Measurements from ENCODE around the gene MRPL53.
"Not testable (repeated sequence)": the region's sequence is repeated elsewhere in the genome, so short reads cannot be mapped to it uniquely, and the experiment has no call there.

Gene MRPL53

GRCh38 chr2:74450570-74451190, 21.8 kb downstream of the MRPL53 start:
- POLR2A ChIA-PET, result interaction anchor here (1.2 kb wide), 1 partner anchor 10 kb away, joined by 8 read pairs; no protein-coding TSS in a partner anchor
- CTCF ChIA-PET, result no interaction called here
- TF ChIP-seq FOXM1 (IDR thresholded peaks at IDR 0.05; ENCODE audit: borderline replicate concordance) (no peak), BHLHE40 (IDR thresholded peaks at IDR 0.05; ENCODE audit: borderline replicate concordance) (no peak), LEF1 (IDR thresholded peaks at IDR 0.05; ENCODE audit: borderline replicate concordance) (no peak), ELF4 (IDR thresholded peaks at IDR 0.05) (no peak), CTBP1 (IDR thresholded peaks at IDR 0.05; ENCODE audit: borderline replicate concordance) (no peak), ZNF384 (IDR thresholded peaks at IDR 0.05) (no peak), PKNOX1 (IDR thresholded peaks at IDR 0.05) (no peak), SUZ12 (IDR thresholded peaks at IDR 0.05) (no peak), SP1 (IDR thresholded peaks at IDR 0.05) (no peak), HDGF (IDR thresholded peaks at IDR 0.05; ENCODE audit: borderline replicate concordance) (no peak), ARNT (IDR thresholded peaks at IDR 0.05) (no peak), TARDBP (IDR thresholded peaks at IDR 0.05) (no peak), NFRKB (IDR thresholded peaks at IDR 0.05) (no peak), FOXK2 (IDR thresholded peaks at IDR 0.05) (no peak), FOXA1 (IDR thresholded peaks at IDR 0.05) (no peak), L3MBTL2 (conservative IDR thresholded peaks at IDR 0.05) (no peak)
- no peak for DNase-seq (ENCODE audit: extremely low spot score)

- CTCF ChIA-PET, result no interaction called here
- DNase-seq (ENCODE audit: extremely low spot score), result no peak
- POLR2A ChIA-PET, result interaction anchor here (0.7 kb wide), 1 partner anchor 8 kb away, joined by 3 read pairs; no protein-coding TSS in a partner anchor
- TF ChIP-seq ELF4 (IDR thresholded peaks at IDR 0.05), result no peak
- no peak for TF ChIP-seq PKNOX1 (IDR thresholded peaks at IDR 0.05)
Measured at GRCh38 chr2:74448771-74449170, 23.7 kb downstream of the MRPL53 start.

- no peak for TF ChIP-seq LEF1 (IDR thresholded peaks at IDR 0.05; ENCODE audit: borderline replicate concordance)
- no peak for TF ChIP-seq BHLHE40 (IDR thresholded peaks at IDR 0.05; ENCODE audit: borderline replicate concordance)
- TF ChIP-seq SUZ12 (IDR thresholded peaks at IDR 0.05), result no peak
- TF ChIP-seq NFRKB (IDR thresholded peaks at IDR 0.05), result no peak
- no peak for TF ChIP-seq TARDBP (IDR thresholded peaks at IDR 0.05)
- TF ChIP-seq FOXA1 (IDR thresholded peaks at IDR 0.05), result no peak
- TF ChIP-seq CTBP1 (IDR thresholded peaks at IDR 0.05; ENCODE audit: borderline replicate concordance), result no peak
- POLR2A ChIA-PET, result interaction anchor here (0.9 kb wide), 1 partner anchor 10 kb away, joined by 3 read pairs; no protein-coding TSS in a partner anchor
- CTCF ChIA-PET, result no interaction called here
- no peak for DNase-seq (ENCODE audit: extremely low spot score)
Measured at GRCh38 chr2:74447230-74447999, 25.1 kb downstream of the MRPL53 start.

- TF ChIP-seq ZNF384 (IDR thresholded peaks at IDR 0.05) (no peak), PKNOX1 (IDR thresholded peaks at IDR 0.05) (no peak), SUZ12 (IDR thresholded peaks at IDR 0.05) (no peak), HDGF (IDR thresholded peaks at IDR 0.05; ENCODE audit: borderline replicate concordance) (no peak), FOXK2 (IDR thresholded peaks at IDR 0.05) (no peak)
- no peak for DNase-seq (ENCODE audit: extremely low spot score)
- ChIA-PET POLR2A (interaction anchor here (1.1 to 4.0 kb wide), 5 partner anchors 8 to 63 kb away, joined by 3 to 29 read pairs (median 4); partner anchors contain the start of genes CCDC142, INO80B, PCGF1 and TTC31), CTCF (no interaction called here)
Measured at GRCh38 chr2:74444498-74445318, 27.8 kb downstream of the MRPL53 start.

- CTCF ChIA-PET; DNase-seq (ENCODE audit: extremely low spot score): not testable (repeated sequence)
- POLR2A ChIA-PET, result interaction anchor here (1.5 to 4.0 kb wide), 4 partner anchors 12 to 21 kb away, joined by 3 to 29 read pairs (median 6); partner anchors contain the start of genes C2orf81, INO80B, WBP1 and WDR54
Measured at GRCh38 chr2:74442483-74443297, 29.8 kb downstream of the MRPL53 start.
